Body of pancreas (tissue), 4 donors: ENCODE data around the gene SLC25A1.

ENCODE experiments used
- POLR2A ChIP-seq, 3 donors: fragments of 450-650 bp; IDR thresholded peaks; one replicate each; pipeline ENCODE4 v1.6.1; 2016; ENCODE audit warnings: antibody characterized with exemption in 3 of 3, mild to moderate bottlenecking in 2 of 3
- TF ChIP-seq, protein P1 (sequence below), 7 experiments: fragments of 450-650 bp in 4 of 7; fragments of 200-600 bp in 3 of 7; sonication (generic) in 3 of 7; IDR thresholded peaks; one replicate each; pipeline ENCODE4 v1.5.1; 2016 to 2019; ENCODE audit warnings: antibody characterized with exemption in 7 of 7

DNA sequence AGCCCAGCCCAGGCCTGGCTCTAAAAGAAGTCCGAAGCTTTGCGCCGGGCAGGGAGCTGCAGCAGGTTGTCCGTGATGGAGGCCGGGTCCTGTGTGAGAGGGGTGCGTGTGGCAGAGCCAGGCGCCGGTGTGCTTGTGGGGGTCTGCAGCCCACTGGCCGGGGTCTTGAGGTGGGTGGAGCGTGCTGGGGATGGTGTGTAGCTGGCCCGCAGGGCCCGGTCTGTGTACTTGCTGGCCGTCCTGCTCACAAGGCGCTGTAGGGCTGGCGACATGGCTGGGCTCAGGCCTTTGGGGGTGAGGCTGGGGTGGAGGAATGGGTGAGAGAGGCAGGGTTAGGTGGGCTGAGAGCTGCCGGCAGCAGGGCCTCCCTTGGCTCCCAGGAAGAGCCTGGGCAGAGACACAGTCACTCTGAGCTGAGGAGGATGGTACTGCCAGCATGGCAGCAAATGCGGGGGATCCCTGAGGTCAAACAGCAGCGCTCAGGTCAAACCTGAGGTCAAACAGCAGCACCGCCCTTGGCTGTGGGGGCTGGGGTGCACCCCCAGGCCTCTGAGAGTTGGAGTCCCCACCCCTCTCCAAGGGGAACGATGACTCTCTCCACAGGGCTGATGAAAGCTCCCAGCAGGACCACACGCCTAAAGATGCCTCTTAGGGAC is 44.2 kb downstream of the SLC25A1 start:
- TF ChIP-seq, protein P1, sequence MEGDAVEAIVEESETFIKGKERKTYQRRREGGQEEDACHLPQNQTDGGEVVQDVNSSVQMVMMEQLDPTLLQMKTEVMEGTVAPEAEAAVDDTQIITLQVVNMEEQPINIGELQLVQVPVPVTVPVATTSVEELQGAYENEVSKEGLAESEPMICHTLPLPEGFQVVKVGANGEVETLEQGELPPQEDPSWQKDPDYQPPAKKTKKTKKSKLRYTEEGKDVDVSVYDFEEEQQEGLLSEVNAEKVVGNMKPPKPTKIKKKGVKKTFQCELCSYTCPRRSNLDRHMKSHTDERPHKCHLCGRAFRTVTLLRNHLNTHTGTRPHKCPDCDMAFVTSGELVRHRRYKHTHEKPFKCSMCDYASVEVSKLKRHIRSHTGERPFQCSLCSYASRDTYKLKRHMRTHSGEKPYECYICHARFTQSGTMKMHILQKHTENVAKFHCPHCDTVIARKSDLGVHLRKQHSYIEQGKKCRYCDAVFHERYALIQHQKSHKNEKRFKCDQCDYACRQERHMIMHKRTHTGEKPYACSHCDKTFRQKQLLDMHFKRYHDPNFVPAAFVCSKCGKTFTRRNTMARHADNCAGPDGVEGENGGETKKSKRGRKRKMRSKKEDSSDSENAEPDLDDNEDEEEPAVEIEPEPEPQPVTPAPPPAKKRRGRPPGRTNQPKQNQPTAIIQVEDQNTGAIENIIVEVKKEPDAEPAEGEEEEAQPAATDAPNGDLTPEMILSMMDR (IDR thresholded peaks at IDR 0.05): no peak
- no peak for TF ChIP-seq POLR2A (IDR thresholded peaks at IDR 0.05)
